Vagina (tissue), 2 donors: Measurements from ENCODE around the gene A1CF.

Experiments used
- POLR2A ChIP-seq, 2 donors: fragments of 450-650 bp; IDR thresholded peaks; one replicate each; pipeline ENCODE4 v1.6.1; 2017; ENCODE audit warnings: antibody characterized with exemption in 2 of 2, mild to moderate bottlenecking in 2 of 2, moderate library complexity in 2 of 2
- POLR2AphosphoS5 ChIP-seq, 2 donors: sonication (generic); formaldehyde crosslinking; IDR thresholded peaks; one replicate each; pipeline ENCODE4 v1.9.0; 2017; ENCODE audit warnings: antibody characterized with exemption in 2 of 2, mild to moderate bottlenecking in 2 of 2, low read depth in 1 of 2; ENCODE audit not compliant: insufficient read depth in 1 of 2
- TF ChIP-seq, protein P1 (sequence below), 3 experiments: fragments of 450-650 bp in 2 of 3; fragments of 200-600 bp in 1 of 3; sonication (generic) in 1 of 3; IDR thresholded peaks; one replicate each; pipeline ENCODE4 v1.5.1; 2017 to 2019; ENCODE audit warnings: antibody characterized with exemption in 3 of 3, mild to moderate bottlenecking in 2 of 3, moderate library complexity in 2 of 3

DNA sequence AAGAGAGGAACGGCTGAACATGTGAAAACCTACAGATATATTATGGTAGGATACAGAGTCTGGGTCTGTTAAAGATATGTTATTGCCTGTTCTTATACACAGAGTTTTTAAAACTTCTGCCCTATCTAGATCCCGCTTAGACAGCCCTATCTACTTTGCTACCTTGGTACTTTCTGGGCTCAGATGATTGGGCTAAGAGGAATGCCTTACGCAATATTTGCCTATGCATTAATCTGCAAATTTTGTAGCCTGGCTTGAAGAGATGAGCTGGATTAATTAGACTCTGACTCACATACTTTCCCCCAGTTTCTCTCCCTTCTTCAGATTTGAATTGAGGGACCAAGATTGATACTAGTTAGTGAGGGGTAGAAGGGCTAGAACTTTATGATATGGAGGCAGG lies 33.6 kb upstream of the A1CF start:
- TF ChIP-seq, protein P1, sequence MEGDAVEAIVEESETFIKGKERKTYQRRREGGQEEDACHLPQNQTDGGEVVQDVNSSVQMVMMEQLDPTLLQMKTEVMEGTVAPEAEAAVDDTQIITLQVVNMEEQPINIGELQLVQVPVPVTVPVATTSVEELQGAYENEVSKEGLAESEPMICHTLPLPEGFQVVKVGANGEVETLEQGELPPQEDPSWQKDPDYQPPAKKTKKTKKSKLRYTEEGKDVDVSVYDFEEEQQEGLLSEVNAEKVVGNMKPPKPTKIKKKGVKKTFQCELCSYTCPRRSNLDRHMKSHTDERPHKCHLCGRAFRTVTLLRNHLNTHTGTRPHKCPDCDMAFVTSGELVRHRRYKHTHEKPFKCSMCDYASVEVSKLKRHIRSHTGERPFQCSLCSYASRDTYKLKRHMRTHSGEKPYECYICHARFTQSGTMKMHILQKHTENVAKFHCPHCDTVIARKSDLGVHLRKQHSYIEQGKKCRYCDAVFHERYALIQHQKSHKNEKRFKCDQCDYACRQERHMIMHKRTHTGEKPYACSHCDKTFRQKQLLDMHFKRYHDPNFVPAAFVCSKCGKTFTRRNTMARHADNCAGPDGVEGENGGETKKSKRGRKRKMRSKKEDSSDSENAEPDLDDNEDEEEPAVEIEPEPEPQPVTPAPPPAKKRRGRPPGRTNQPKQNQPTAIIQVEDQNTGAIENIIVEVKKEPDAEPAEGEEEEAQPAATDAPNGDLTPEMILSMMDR (IDR thresholded peaks at IDR 0.05) = no peak
- TF ChIP-seq POLR2A (IDR thresholded peaks at IDR 0.05) = no peak
- no peak for TF ChIP-seq POLR2AphosphoS5 (IDR thresholded peaks at IDR 0.05; ENCODE audit: insufficient read depth in 1 of 2, low read depth in 1 of 2)
